HG03095 (cell line): ENCODE measurements around the gene CEND1.

Experiments
- ATAC-seq: cut with Tn5 transposase; IDR thresholded peaks from one replicate; pipeline ENCODE4 v1.9.1; 2021; ENCODE audit warnings: moderate library complexity; ENCODE audit not compliant: unreplicated experiment

CEND1 gene

GRCh38 chr11:813072-813455 lies 23.2 kb upstream of the CEND1 start:
- ATAC-seq: no peak

DNA sequence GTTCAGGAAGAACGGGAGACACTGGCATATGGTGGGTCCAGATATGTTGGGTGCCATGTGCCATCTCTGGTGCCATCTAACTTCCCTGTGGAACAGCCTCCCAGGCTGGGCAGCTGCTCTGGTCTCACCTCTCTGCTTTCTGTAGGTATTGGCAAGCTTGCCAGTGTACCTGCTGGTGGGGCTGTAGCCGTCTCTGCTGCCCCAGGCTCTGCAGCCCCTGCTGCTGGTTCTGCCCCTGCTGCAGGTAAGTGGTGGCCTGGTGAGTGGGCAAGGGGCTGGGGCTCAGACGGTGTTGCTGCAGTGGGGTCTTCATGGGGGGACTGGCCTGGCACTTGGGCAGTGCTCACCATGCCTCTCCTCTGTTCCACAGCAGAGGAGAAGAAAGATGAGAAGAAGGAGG lies 22.5 kb upstream of the CEND1 start:
- no peak for ATAC-seq

GRCh38 chr11:811446-812245 lies 21.8 kb upstream of the CEND1 start:
- ATAC-seq: no peak

- ATAC-seq: peak; percentile 4
Measured at GRCh38 chr11:810040-810567, 20.2 kb upstream of the CEND1 start.

DNA sequence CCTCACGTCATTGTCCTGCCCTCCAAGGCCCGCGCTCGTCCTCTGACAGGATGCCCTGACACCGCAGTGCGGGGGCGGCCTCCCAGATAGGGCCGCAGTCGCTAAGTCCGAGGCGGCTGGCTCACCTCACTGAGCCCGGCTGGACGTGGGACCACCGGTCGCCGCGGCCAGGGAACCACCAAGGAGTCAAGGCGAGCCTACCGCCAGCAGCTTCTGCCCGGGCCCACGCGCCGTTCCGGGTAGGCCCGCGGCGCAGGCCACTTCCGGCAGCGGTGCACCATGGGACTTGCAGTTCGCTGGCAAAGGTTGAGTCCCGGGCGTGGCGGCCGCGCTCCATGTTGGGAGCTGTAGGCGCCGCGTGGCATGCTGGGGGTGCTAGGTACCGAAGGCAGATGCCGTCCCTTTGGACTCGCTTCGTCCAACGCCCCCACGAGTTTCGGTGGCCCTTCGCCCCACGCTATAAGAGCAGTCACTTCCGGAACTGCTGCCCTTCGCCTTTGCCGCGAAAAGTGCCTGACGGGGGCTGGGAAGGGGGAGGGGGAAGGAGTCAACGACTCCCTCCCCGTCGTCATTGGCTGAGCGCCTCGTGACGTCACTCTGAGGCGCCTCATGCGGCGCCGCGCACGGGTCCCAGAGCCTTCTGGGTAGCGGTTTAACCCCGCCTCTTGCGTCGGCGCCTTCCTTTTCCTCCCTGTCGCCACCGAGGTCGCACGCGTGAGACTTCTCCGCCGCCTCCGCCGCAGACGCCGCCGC lies 19.6 kb upstream of the CEND1 start, which contains the start of gene RPLP2:
Gene RPLP2, plus strand, starts transcription at position 681 of the 753 bp plus-strand sequence. CDS start 268 bp downstream, outside the sequence.
- peak; percentile 61 for ATAC-seq

GRCh38 chr11:808427-809286 lies 18.8 kb upstream of the CEND1 start:
- no peak for ATAC-seq

GRCh38 chr11:804599-804964 lies 14.7 kb upstream of the CEND1 start:
- ATAC-seq: no peak

- ATAC-seq: no peak
Measured at GRCh38 chr11:803770-804598, 14.1 kb upstream of the CEND1 start.

DNA sequence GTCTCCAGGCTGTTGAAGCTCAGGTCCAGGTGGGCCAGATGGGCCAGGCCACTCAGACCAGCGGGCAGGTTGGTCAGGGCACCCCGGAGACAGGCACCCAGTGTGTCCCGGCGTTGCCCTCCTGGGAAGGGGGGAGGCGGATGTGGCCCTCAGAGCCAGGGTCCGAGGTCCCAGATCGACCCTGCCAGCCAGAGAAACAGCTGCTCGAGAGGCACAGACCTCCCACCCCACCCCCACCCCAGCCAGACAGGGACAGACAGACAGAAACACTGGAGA lies 13.5 kb upstream of the CEND1 start:
- no peak for ATAC-seq

DNA sequence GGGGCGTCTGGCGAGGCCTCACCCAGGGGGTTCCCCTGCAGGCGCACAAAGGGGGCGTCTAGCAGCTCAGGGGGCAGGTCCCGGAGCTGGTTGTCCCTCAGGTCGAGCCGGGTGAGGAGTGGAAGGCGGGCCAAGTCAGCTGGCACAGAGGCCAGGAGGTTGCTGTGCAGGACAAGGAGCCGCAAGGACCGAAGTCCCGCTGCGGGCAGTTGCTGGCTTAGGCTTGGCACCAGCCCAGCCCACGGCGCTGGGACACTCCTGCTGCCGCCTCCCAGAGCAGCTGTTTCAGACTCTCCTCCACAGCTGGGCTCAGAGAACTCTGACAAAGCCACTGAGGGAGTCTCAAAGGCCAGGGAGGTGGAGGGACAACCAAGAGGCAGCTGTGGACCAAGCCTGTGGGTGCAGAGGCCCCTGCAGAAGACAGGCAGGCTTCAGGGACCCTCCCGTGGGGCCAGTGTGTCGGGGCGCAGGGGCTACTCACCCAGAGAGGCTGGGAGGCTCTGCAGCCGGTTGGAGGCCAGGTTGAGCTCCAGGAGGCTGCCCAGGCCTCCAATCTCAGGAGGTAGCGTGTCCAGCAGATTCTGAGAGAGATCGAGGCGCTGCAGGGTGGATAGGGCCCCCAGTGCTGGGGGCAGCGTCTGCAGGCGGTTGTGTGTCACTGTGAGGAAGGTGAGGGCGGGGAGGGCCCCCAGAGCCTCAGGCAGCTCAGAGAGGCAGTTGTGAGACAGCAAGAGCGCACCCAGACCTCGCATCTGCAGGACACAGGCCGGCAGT lies 13.0 kb upstream of the CEND1 start:
- ATAC-seq: no peak

DNA sequence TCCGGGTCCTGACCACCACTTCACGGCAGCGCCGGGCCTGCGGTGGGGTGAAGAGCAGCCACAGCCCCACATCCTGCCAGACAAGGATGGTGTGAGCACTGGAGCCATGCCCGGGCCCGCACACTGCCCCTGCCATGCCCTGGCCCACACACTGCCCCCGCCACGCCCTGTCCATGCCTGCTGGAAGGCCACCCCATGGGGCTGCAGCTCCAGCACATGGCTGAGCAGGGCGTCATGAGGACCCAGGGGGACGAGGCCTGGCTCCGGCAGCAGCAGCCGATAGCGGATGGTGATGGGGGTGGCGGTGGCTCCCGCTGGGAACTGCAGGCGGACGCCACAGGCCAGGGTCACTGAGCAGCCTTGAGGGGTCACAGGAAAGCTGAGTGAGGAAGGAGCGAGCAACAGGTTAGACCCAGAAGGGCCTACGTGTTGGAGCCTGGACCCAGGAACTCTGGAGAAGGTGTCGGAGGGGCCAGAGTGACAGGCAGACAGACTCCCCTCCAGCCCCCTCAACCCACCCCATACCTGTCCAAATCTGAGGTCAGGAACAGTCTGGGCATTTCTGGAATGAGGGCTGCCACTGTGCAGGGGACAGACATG lies 12.2 kb upstream of the CEND1 start:
- ATAC-seq: no peak

GRCh38 chr11:801097-801780 lies 11.3 kb upstream of the CEND1 start:
- ATAC-seq: no peak

DNA sequence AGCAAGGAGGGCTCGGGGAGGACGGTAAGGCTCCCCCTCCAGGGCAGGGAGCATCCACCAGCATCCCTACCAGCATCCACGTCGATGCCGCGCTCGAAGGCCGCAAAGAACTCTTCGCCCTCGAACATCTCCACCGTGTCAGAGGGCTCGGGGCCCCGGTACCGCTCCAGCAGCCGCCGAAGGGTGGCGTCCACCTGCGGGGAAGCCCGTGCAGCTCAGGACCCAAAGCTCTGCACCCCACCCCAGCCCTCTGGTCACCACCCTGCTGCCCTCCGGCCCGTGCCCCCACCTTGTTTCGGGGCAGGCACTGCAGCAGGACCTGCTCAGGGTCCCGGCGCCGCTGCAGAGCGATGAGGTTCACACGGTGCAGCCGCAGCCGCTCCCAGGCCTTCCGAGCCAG lies 10.6 kb upstream of the CEND1 start:
- no peak for ATAC-seq

DNA sequence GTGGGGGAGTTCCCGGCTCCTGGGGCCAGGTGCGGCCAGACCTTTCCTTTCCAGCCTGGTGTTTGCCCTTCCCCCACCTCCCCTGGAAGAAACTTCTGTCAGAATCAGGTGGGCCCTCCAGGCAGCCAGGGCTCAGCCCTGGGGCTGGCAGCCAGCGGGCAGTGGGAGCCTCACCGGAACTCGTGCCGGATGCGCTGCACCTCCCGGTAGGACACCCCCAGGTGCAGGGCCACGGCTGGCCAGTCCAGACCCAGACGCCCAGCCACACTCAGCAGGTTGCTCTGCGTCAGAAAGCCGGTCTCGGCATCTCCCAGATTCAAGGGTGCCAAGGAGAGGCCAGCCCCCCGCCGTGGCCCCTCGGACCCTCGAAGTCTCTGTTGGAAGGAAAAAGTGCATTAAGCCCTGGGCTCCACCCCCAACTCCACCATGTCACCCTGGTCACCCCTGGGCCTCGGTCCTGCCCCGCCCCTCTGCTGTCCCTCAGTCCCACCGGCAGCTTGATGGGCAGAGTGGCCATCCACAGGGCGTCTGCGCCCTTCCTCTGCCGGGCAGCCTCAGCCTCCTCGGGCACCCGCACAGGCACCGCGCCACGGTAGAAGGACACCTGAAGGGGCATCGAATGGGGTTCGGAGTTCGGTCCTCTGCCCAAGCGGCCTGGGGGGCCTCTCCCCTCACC lies 9.9 kb upstream of the CEND1 start:
- no peak for ATAC-seq

- ATAC-seq: peak; percentile 52
Measured at GRCh38 chr11:798093-798713, 8.3 kb upstream of the CEND1 start, which contains the start of gene SLC25A22. TSS of gene SLC25A22 (minus strand) at chr11:798281. CDS start at chr11:795006, 3,275 bp downstream.

- peak; percentile 37 for ATAC-seq
Measured at GRCh38 chr11:797296-798092, 7.6 kb upstream of the CEND1 start.
